ENCODE measurements around the gene COX8A. TPM values are rescaled to one million over a fixed set of nuclear protein-coding genes. Genes with fewer than 3 reads are reported as not detected.

COX8A gene
- total and polyA plus RNA-seq, 2 of the 8 experiments (the other 6 are each of a cell fraction or from before 2014, with no cell fraction given) = 365 to 1,720 TPM

DNA sequence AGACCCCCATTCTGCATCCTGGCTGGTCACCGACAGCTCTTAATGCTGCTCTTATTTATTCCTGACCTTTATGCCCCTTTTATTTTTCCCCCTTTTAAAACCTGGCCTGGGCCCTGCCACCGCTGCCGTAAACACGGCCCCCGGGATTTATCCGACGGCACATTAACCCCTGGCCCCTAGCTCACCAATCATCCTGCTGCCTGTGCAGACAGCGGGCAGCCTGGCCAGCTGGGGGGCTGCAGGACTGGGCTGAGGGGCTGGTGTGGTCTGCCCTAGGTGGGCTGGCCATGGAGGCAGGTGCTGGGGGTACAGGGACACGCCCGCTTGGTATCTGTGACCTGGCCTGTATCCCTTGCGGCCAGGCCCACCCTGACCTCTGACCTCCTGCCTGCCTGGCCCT lies 39.9 kb downstream of the COX8A start:
- Histone ChIP-seq H3K79me1 (ENCODE audit: low read depth, low read length) (no peaks in the 10 kb centered on the region; the same call in 1 of the 2 replicates), H3K4me1 (replicated peaks in 1 of 4; ENCODE audit: control insufficient read depth in 3 of 4, insufficient read depth in 4 of 4, low read length in 3 of 4) (peaks cover 0 to 8% (median 4%) of the 10 kb centered on the region in 4 experiments; a peak in 4 of 7 replicates), H3K23ac (ENCODE audit: insufficient read length) (no peak overlapping the region), H3K14ac (ENCODE audit: insufficient read length) (no peak overlapping the region), H4K5ac (ENCODE audit: insufficient read length, low read depth, low read length) (no peak overlapping the region), H2AFZ (ENCODE audit: low read length) (no peak overlapping the region), H3K18ac (ENCODE audit: extremely low read depth, low read length) (no peak overlapping the region), H3K27me3 (replicated peaks in 1 of 4; ENCODE audit: control insufficient read depth in 3 of 4, extremely low read depth in 1 of 4, insufficient read depth in 3 of 4, low read length in 3 of 4) (peaks cover 4 to 68% (median 43%) of the 10 kb centered on the region in 4 experiments), H3K4ac (replicated peaks; ENCODE audit: insufficient read length, low read depth, low read length) (no peak overlapping the region), H2BK15ac (ENCODE audit: low read length) (no peak overlapping the region), H3K36me3 (ENCODE audit: control insufficient read depth in 2 of 4, insufficient read depth in 4 of 4, low read length in 3 of 4) (no peaks in the 10 kb centered on the region), H2BK12ac (ENCODE audit: low read depth, low read length) (no peak overlapping the region), H4K8ac (ENCODE audit: extremely low read depth, insufficient read depth, low read length) (no peak overlapping the region), H3K23me2 (ENCODE audit: low read depth, low read length) (peaks cover 12% of the 10 kb centered on the region; the same call in 1 of the 2 replicates), H3K9ac (replicated peaks in 1 of 4; ENCODE audit: extremely low read depth in 1 of 4, low read depth in 3 of 4, low read length in 3 of 4) (no peak overlapping the region), H2AK5ac (ENCODE audit: low read depth, low read length) (no peak overlapping the region), H4K91ac (replicated peaks; ENCODE audit: insufficient read length, low read length) (no peak overlapping the region), H3K4me3 (ENCODE audit: extremely low read depth in 1 of 4, insufficient read depth in 2 of 4, low read depth in 3 of 4, low read length in 4 of 4) (no peak overlapping the region), H2BK5ac (ENCODE audit: low read depth, low read length) (no peak overlapping the region), H4K20me1 (replicated peaks in 1 of 2; ENCODE audit: control insufficient read depth in 1 of 2, insufficient read depth in 2 of 2, low read length in 2 of 2) (peaks cover 3 to 5% of the 10 kb centered on the region in 2 experiments), H3K56ac (replicated peaks; ENCODE audit: insufficient read length, low read depth, low read length) (no peak overlapping the region), H3K4me2 (ENCODE audit: insufficient read depth in 1 of 2, low read depth in 2 of 2, low read length in 2 of 2) (no peak overlapping the region), H3K27ac (ENCODE audit: low read depth, low read length) (no peak overlapping the region), H2BK20ac (ENCODE audit: low read length) (no peak overlapping the region), H2BK120ac (replicated peaks; ENCODE audit: low read depth, low read length) (no peak overlapping the region), H3K9me3 (ENCODE audit: insufficient read depth in 2 of 2, low read depth in 1 of 2, low read length in 1 of 2) (peaks cover 0 to 6% of the 10 kb centered on the region in 2 experiments; a peak in 1 of 4 replicates), H3K79me2 (ENCODE audit: control insufficient read depth in 1 of 2, insufficient read depth in 2 of 2, low read length in 2 of 2) (no peaks in the 10 kb centered on the region)
- DNase-seq (ENCODE audit: low read depth in 1 of 2, low spot score in 2 of 2) (no peak), FAIRE-seq (no peak)
- WGBS, 2 experiments (ENCODE audit: extremely low coverage in 1 of 2, insufficient coverage in 1 of 2, insufficient read length in 1 of 2, insufficient replicate concordance in 2 of 2, low coverage in 1 of 2, low lambda C conversion rate in 2 of 2, missing lambda C conversion rate in 1 of 2) = 91% methylated on average over 11 of the region's 11 CpGs; no CpG with 5 or more reads in 1 of the 2 experiments
- CTCF ChIA-PET (ENCODE audit: partially characterized antibody) = interaction anchor here (0.9 to 8.2 kb wide), 9 partner anchors 7 to 149 kb away, joined by 3 to 74 read pairs (median 4); no protein-coding TSS in a partner anchor
- TF ChIP-seq BRCA1 (IDR thresholded peaks at IDR 0.05; ENCODE audit: low read depth, low read length) (no peak), TBP (IDR thresholded peaks at IDR 0.05; ENCODE audit: low read depth, low read length) (no peak), GTF2F1 (IDR thresholded peaks at IDR 0.05; ENCODE audit: borderline replicate concordance, low read depth, low read length) (no peak), CTBP2 (IDR thresholded peaks at IDR 0.05; ENCODE audit: borderline replicate concordance, insufficient read depth, insufficient read length, low read length) (no peak), TAF7 (optimal IDR thresholded peaks at IDR 0.05; ENCODE audit: borderline replicate concordance, low read depth, low read length) (no peak), RBBP5 (IDR thresholded peaks at IDR 0.05; ENCODE audit: borderline replicate concordance, low read depth, low read length) (no peak)
- POLR2A ChIA-PET (ENCODE audit: partially characterized antibody) = interaction anchor here (1.0 to 1.8 kb wide), 5 partner anchors 17 to 152 kb away, joined by 3 to 5 read pairs (median 4); partner anchors contain the start of genes MACROD1 and OTUB1
